ENCODE data around the gene ARL5B. TPM values are rescaled to one million over a fixed set of nuclear protein-coding genes. Genes with fewer than 3 reads are reported as not detected.

The ARL5B gene
- total RNA-seq, 1 experiment from 2014 or later, result 8.1 TPM

GRCh38 chr10:18651324-18652007, 7.8 kb upstream of the ARL5B start, which contains the start of gene NSUN6:
TSS of gene NSUN6 (minus strand) at chr10:18651587. CDS start at chr10:18651203, 384 bp downstream.
- peak within 1 kb of the TSS; percentile 67 for H3K27ac ChIP-seq (ENCODE audit: low read length)
- TF ChIP-seq EZH2 (IDR thresholded peaks at IDR 0.05; ENCODE audit: low read length, unreplicated experiment) (no peak), EZH2phosphoT487 (IDR thresholded peaks at IDR 0.05; ENCODE audit: borderline replicate concordance, low read length) (no peak), CTCF (conservative IDR thresholded peaks at IDR 0.05; ENCODE audit: low read depth, low read length) (no peak)
- BruUV-seq (replicated peaks), result no TSS peak
- peak within 1 kb of the TSS; percentile 83 for H3K9ac ChIP-seq (ENCODE audit: low read length)
- peak within 1 kb of the TSS; percentile 93 for H2AFZ ChIP-seq (ENCODE audit: low read length)
- CTCF ChIA-PET, result no interaction called here
- H3K27me3 ChIP-seq (ENCODE audit: low read length), result no peaks in the 10 kb centered on the region
- POLR2A ChIA-PET (ENCODE audit: unreplicated experiment), result no interaction called here
- no peaks in the 10 kb centered on the region for H3K9me3 ChIP-seq (ENCODE audit: low read length)
- intact Hi-C loops (cut with micrococcal nuclease), result loop anchor here (2.0 kb wide), 1 partner anchor 41 kb away; no protein-coding TSS in a partner anchor
- peak; percentile 94 for ATAC-seq
- H3K4me1 ChIP-seq (ENCODE audit: insufficient read depth, low read length), result no peaks in the 10 kb centered on the region
- no peaks in the 10 kb centered on the region for H3F3A ChIP-seq (ENCODE audit: low read length, unreplicated experiment)
- DNase-seq, result peak; percentile 73
- no peaks in the 10 kb centered on the region for H4K20me1 ChIP-seq (ENCODE audit: low read length)
- peak within 1 kb of the TSS; percentile 79 for H3K4me2 ChIP-seq (ENCODE audit: low read length)
- peaks cover 35% of the 10 kb centered on the region for H3K79me2 ChIP-seq (ENCODE audit: low read length)
- H3K9me2 ChIP-seq (replicated peaks; ENCODE audit: low read length), result no peaks in the 10 kb centered on the region
- no peaks in the 10 kb centered on the region; the same call in 1 of the 2 replicates for H3K36me3 ChIP-seq (ENCODE audit: low read depth, low read length)
- H3K4me3 ChIP-seq (ENCODE audit: low read length), result peak within 1 kb of the TSS; percentile 75

GRCh38 chr10:18653112-18653511, 6.1 kb upstream of the ARL5B start:
- Histone ChIP-seq H4K20me1 (ENCODE audit: low read length) (no peaks in the 10 kb centered on the region), H3F3A (ENCODE audit: low read length, unreplicated experiment) (no peaks in the 10 kb centered on the region), H3K36me3 (ENCODE audit: low read depth, low read length) (no peaks in the 10 kb centered on the region), H3K27me3 (ENCODE audit: low read length) (no peaks in the 10 kb centered on the region), H3K9ac (ENCODE audit: low read length) (no peak overlapping the region), H3K9me3 (ENCODE audit: low read length) (no peaks in the 10 kb centered on the region), H3K4me2 (ENCODE audit: low read length) (no peak overlapping the region), H3K27ac (ENCODE audit: low read length) (no peak overlapping the region), H3K79me2 (ENCODE audit: low read length) (peaks cover 31% of the 10 kb centered on the region), H3K9me2 (replicated peaks; ENCODE audit: low read length) (no peaks in the 10 kb centered on the region), H3K4me1 (ENCODE audit: insufficient read depth, low read length) (peaks cover under 1% of the 10 kb centered on the region; the same call in 1 of the 2 replicates), H2AFZ (ENCODE audit: low read length) (no peak overlapping the region), H3K4me3 (ENCODE audit: low read length) (no peak overlapping the region)
- ATAC-seq (no peak), DNase-seq (no peak)
- intact Hi-C loops (cut with micrococcal nuclease), result no loop called here
- TF ChIP-seq CTCF (conservative IDR thresholded peaks at IDR 0.05; ENCODE audit: low read depth, low read length), result no peak
- TF ChIP-seq EZH2phosphoT487 (IDR thresholded peaks at IDR 0.05; ENCODE audit: borderline replicate concordance, low read length), result no peak
- TF ChIP-seq EZH2 (IDR thresholded peaks at IDR 0.05; ENCODE audit: low read length, unreplicated experiment), result no peak
- ChIA-PET POLR2A (ENCODE audit: unreplicated experiment) (no interaction called here), CTCF (no interaction called here)
- no TSS peak for BruUV-seq (replicated peaks)

- CTCF ChIA-PET, result no interaction called here
- H3K4me2 ChIP-seq (ENCODE audit: low read length), result no peak overlapping the region
- peaks cover 6% of the 10 kb centered on the region for H4K20me1 ChIP-seq (ENCODE audit: low read length)
- no peaks in the 10 kb centered on the region for H3F3A ChIP-seq (ENCODE audit: low read length, unreplicated experiment)
- H3K79me2 ChIP-seq (ENCODE audit: low read length), result peaks cover 32% of the 10 kb centered on the region
- intact Hi-C loops (cut with micrococcal nuclease), result no loop called here
- H3K9me2 ChIP-seq (replicated peaks; ENCODE audit: low read length), result no peaks in the 10 kb centered on the region
- POLR2A ChIA-PET (ENCODE audit: unreplicated experiment), result no interaction called here
- no peak overlapping the region for H3K9ac ChIP-seq (ENCODE audit: low read length)
- H3K4me3 ChIP-seq (ENCODE audit: low read length), result no peak overlapping the region
- no TSS peak for BruUV-seq (replicated peaks)
- H3K36me3 ChIP-seq (ENCODE audit: low read depth, low read length), result no peaks in the 10 kb centered on the region
- no peak overlapping the region for H3K27ac ChIP-seq (ENCODE audit: low read length)
- TF ChIP-seq EZH2 (IDR thresholded peaks at IDR 0.05; ENCODE audit: low read length, unreplicated experiment), result no peak
- no peak for TF ChIP-seq EZH2phosphoT487 (IDR thresholded peaks at IDR 0.05; ENCODE audit: borderline replicate concordance, low read length)
- TF ChIP-seq CTCF (conservative IDR thresholded peaks at IDR 0.05; ENCODE audit: low read depth, low read length), result no peak
- H3K4me1 ChIP-seq (ENCODE audit: insufficient read depth, low read length), result peaks cover 17% of the 10 kb centered on the region
- DNase-seq, result no peak
- no peak for ATAC-seq
- no peaks in the 10 kb centered on the region for H3K27me3 ChIP-seq (ENCODE audit: low read length)
- no peak overlapping the region for H2AFZ ChIP-seq (ENCODE audit: low read length)
- no peaks in the 10 kb centered on the region for H3K9me3 ChIP-seq (ENCODE audit: low read length)
Observed at GRCh38 chr10:18656724-18657123, 2.5 kb upstream of the ARL5B start.

Data from PC-3 (cell line).